Nucleus accumbens (tissue), 56 donors: ENCODE results near the gene SLC17A2.
A peak's percentile ranks its signal among the peaks of the same experiment; 100 is the strongest.

ENCODE experiments used
- DNase-seq, 56 donors: peaks; one replicate each; lab custom pipeline; 2025; lab: John Stamatoyannopoulos, UW

Gene SLC17A2

GRCh38 chr6:25930532-25931410, at the start of gene SLC17A2:
TSS of gene SLC17A2 (minus strand) at chr6:25930691. CDS start at chr6:25925796, 4,895 bp downstream.
- no peak for DNase-seq

GRCh38 chr6:25975923-25976560, 45.6 kb upstream of the SLC17A2 start:
- no peak for DNase-seq

DNA sequence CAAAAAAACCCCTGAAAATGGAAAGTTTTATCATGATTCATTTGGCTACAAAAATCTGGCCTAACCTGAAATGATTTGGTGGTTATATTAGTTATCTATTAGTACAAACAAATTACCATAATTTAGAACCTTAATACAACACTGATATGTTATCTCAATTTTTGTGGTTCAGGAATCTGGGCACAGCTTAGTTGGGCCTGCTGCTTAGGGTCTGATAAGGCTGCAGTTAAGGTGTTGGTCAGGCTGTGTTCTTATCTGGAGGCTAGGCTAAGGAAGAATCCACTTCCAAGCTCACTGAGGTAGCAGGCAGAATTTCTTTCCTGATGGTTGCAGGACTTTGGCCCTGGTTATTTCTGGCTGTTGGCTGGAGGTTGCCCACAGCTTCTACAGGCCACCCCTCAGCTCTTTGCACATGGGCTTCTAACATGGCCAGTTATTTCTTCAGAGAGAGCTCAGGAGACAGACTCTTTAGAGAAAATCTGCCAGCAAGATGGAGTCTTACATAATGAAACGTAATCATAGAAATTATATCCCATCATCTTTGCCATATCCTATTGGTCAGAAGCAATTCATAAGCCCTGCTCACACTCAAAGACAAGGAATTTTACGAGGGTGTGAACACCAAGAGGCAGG, 43.5 kb upstream of the SLC17A2 start:
- no peak for DNase-seq

- no peak for DNase-seq
Observed at GRCh38 chr6:25972902-25973301, 42.4 kb upstream of the SLC17A2 start.

- no peak for DNase-seq
Observed at GRCh38 chr6:25972128-25972527, 41.6 kb upstream of the SLC17A2 start.

DNA sequence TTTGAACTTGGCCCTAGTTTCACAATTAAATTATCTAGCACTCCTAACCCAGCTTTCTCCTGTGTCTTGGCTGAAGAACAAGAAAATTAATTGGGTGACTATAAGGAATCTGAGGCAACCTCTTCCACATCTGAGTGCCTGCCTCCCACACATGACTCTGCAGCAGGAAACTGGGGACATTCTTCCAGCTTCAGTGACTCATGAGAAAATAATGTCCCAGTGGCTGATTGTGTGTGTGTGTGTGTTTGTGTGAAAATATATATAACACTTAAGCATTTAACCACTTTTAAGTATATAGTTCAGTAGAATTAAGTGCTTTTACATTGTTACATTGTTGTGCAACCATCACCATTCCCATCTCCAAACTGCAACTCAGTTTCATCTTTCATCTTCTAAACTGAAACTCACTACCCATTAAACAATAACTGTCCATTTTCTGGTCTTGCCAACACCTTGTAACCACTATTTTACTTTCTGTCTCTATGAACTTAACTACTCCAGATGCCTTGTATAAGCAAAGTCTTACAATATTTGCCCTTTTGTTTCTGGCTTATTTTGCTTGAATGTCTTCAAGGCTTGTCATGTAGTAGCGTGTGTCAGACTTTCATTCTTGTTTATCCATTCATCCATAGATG, 40.8 kb upstream of the SLC17A2 start:
- DNase-seq = no peak

DNA sequence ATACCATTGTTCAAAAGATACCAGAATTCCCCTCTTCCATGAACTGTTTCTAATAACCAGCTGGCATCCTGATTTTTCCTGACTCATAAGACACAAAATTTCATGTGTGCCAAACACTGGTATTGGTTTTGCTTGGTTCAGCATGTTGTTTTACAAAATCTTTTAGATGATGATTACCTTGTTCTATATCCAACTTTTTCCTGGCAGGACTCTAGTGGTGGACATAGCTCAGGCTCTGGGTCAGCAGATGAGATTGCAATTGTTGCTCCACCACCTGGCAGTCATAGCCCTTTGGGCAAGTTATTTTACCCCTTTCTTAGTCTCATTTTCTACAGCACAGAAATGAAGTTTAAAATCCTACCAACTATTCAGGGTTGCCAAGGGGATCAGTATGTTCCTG, 38.3 kb upstream of the SLC17A2 start:
- no peak for DNase-seq

- no peak for DNase-seq
Observed at GRCh38 chr6:25966711-25967110, 36.2 kb upstream of the SLC17A2 start.

DNA sequence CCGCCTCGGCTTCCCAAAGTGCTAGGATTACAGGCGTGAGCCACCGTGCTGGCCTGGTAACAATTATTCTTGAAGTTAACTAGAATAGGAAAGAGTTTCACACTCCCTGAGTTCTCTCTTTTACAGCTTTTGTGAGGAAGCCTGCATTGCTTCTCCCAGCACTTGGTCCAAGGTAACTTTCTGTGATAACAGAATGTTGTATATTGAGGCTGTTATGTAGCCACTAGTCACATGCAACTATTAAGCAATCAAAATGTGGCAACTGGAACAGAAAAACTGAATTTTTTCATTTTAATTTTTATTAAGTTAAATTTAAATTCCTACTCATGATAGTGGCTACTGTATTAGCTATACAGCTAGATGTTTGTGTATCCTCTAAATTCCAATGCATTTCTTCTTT, 34.6 kb upstream of the SLC17A2 start:
- DNase-seq = no peak

- no peak for DNase-seq
Observed at GRCh38 chr6:25963426-25964123, 33.1 kb upstream of the SLC17A2 start.

GRCh38 chr6:25962149-25963127, 31.9 kb upstream of the SLC17A2 start, which contains the start of gene TRIM38:
TSS of gene TRIM38 (plus strand) at chr6:25962802. CDS start at chr6:25966523, 3,721 bp downstream.
- peak in 23 of 56 donors; percentile 1 to 40 (median 6) for DNase-seq

DNA sequence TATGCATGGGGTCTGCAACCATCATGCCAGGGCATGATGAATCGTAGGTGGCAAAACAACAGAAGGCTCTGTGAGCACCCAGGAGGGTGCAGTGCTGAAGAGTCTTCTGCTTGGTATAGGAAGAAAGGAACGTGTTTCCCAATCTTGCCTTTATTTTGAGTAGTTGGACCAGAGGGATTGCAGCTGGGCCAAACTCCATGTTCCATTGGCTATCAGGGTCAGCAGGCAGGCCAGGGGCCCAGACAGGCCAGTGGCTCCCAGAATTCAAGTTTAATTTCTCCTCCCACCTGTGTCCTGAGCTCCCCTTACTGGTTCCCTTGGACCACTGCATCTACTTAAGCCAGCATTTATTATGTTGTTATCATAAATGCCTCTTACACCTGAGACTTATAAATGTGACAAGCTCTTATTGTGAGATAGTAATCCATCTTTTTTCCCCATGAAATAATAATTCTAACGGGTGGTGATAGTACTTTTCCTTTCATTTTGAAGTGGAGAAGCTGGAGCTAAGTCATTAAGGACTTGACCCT, 31.2 kb upstream of the SLC17A2 start:
- DNase-seq = no peak

- no peak for DNase-seq
Observed at GRCh38 chr6:25960734-25961133, 30.2 kb upstream of the SLC17A2 start.

DNA sequence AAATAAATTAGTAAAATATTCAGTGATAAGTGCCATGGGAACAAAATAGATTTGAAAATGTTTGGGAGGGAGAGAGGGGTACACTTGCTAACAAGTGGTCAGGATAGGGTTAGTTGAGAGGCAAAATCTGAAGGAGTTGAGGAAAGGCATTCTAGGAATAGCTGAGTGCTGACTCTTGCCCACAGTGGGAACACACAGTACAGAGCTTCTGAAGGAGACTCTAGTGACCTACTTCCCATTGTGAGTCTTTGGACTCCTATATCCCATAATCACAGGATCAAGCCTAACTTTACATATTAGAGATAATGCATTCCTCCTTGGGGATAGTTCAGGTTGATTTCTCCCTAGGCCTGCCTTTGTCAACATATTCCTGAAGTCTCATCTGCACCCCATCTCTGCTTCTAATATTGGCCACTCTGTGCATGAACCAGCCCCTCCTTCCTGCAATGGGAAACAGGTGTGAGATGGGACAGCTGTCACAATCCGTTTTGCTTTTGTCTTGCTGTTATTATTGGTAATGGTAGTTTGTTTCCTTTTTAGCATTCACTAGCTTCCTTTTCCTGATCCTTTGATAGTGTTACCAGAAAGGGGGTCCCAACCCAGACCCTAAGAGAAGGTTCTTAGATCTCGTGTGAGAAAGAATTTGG, 29.5 kb upstream of the SLC17A2 start:
- no peak for DNase-seq

DNA sequence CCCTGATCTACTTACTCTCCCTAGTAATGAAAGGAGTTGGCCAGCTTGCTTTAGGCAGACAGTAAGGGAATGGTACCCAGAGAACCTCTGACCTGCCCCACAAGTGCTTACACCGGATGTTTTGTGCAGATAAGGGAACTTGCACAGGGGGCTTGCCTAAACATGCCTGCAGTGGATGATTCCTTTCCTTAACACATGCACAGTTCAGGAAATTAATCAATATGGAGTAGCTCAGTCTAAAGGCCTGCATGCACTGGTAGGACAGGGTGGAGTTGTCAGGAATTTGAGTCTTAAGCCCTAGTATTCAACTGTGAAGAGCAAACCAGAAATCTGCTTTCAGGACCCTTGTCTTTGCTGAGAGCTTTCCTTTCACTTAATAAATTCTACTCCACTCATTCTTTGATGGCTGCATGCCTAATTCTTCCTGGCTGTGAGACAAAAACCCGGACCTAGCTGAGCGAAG, 28.2 kb upstream of the SLC17A2 start:
- no peak for DNase-seq

- DNase-seq = no peak
Observed at GRCh38 chr6:25956226-25956625, 25.7 kb upstream of the SLC17A2 start.

DNA sequence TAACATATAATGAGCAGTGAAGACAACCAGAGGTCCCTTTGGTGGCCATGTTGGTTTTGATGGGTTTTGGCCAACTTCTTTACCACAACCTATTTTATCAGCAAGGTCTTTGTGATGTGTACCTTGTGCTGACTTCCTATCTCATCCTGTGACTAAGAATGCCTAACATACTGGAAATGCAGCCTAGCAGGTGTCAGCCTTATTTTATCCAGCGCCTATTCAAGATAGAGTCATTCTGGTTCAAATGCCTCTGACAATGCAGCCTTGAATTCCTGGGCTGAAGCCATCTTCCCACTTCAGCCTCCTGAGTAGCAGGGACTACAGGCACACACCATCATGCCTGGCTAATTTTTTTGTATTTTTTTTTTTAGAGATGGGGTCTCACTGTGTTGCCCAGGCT, 24.3 kb upstream of the SLC17A2 start:
- no peak for DNase-seq

- no peak for DNase-seq
Observed at GRCh38 chr6:25953733-25954132, 23.2 kb upstream of the SLC17A2 start.
